ENCODE measurements around the gene OR10X1. TPM values are rescaled to one million over a fixed set of nuclear protein-coding genes. Genes with fewer than 3 reads are reported as not detected.

The OR10X1 gene
- total RNA-seq, 1 donor from 2014 or later, result not detected

DNA sequence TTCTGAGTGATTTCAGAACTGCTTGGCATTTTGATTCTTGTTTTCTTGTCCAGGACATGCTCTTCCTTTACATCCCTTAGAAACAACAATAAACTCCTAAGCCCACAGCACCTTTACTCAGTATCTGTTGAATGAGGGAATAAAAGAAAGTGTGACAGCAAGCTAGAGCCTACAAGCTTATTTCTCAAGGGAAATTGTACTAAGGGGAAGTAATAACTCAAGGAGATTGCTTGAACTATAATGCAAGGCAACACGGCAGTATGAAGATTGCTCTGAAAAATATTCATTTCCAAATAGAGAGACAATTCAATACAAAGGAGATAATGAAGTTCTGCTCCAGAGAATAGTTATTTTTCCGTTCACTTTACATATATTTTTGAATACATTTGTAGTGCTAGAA, 15.8 kb downstream of the OR10X1 start:
- Histone ChIP-seq H3K36me3 (ENCODE audit: control insufficient read depth, insufficient read depth, low read length) (no peaks in the 10 kb centered on the region), H3K4me3 (ENCODE audit: low read depth, low read length) (no peak overlapping the region), H3K27me3 (ENCODE audit: control insufficient read depth, insufficient read depth, low read length) (no peaks in the 10 kb centered on the region)
- DNase-seq (ENCODE audit: low read depth) (no peak), FAIRE-seq (no peak)
- TF ChIP-seq, protein P1, sequence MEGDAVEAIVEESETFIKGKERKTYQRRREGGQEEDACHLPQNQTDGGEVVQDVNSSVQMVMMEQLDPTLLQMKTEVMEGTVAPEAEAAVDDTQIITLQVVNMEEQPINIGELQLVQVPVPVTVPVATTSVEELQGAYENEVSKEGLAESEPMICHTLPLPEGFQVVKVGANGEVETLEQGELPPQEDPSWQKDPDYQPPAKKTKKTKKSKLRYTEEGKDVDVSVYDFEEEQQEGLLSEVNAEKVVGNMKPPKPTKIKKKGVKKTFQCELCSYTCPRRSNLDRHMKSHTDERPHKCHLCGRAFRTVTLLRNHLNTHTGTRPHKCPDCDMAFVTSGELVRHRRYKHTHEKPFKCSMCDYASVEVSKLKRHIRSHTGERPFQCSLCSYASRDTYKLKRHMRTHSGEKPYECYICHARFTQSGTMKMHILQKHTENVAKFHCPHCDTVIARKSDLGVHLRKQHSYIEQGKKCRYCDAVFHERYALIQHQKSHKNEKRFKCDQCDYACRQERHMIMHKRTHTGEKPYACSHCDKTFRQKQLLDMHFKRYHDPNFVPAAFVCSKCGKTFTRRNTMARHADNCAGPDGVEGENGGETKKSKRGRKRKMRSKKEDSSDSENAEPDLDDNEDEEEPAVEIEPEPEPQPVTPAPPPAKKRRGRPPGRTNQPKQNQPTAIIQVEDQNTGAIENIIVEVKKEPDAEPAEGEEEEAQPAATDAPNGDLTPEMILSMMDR (IDR thresholded peaks at IDR 0.05; ENCODE audit: insufficient read depth, low read length, severe bottlenecking), result no peak

DNA sequence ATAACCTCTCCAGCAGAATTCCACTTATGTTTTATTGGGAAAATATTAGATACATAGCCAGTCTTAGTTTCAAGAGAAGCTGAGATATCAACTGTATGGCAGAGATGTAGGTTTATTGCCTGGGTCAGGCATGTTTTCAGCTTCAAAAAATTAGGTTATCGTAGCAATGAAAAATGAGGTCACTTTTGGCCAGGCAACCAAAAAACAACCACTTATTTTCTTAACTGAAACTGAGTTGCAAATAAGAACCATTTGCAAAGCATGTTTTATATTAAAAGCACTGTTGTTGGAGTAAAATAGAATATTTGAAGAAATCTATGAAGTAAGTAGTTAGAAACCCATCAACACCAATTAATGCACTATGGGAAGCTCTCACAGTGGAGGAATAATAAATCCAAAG, 20.0 kb downstream of the OR10X1 start:
- H3K4me3 ChIP-seq (ENCODE audit: low read depth, low read length), result no peak overlapping the region
- no peaks in the 10 kb centered on the region for H3K27me3 ChIP-seq (ENCODE audit: control insufficient read depth, insufficient read depth, low read length)
- no peak for FAIRE-seq
- no peak for DNase-seq (ENCODE audit: low read depth)
- no peaks in the 10 kb centered on the region for H3K36me3 ChIP-seq (ENCODE audit: control insufficient read depth, insufficient read depth, low read length)
- TF ChIP-seq, protein P1 (IDR thresholded peaks at IDR 0.05; ENCODE audit: insufficient read depth, low read length, severe bottlenecking), result no peak

DNA sequence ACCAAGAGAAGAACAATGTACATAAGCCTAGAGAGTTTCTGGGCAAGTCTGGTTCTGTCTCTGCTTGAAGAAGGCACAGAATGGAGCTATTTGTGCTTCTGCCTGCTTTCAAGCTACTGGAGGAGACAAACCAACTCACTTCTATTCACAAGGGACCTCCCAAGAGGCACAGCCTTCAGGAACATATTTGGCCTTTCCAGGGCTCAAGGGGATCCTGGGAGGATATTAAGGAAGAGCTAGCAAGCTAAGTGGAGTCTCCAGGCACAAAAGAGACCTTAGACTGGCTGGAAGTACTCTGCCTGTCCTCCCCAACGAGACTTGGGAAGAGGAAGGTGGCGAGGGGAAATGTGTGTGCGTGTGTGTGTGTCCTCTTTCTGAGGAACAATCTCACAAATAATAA, 25.3 kb downstream of the OR10X1 start, which contains the start of gene OR6Y1:
TSS of gene OR6Y1 (minus strand) at position 54 of the 400 bp plus-strand sequence. CDS start 6,300 bp downstream, outside the sequence.
- DNase-seq (ENCODE audit: low read depth) (no peak), FAIRE-seq (no peak)
- Histone ChIP-seq H3K36me3 (ENCODE audit: control insufficient read depth, insufficient read depth, low read length) (no peaks in the 10 kb centered on the region), H3K27me3 (ENCODE audit: control insufficient read depth, insufficient read depth, low read length) (no peaks in the 10 kb centered on the region), H3K4me3 (ENCODE audit: low read depth, low read length) (no peak within 1 kb of the TSS)
- TF ChIP-seq, protein P1 (IDR thresholded peaks at IDR 0.05; ENCODE audit: insufficient read depth, low read length, severe bottlenecking), result no peak

DNA sequence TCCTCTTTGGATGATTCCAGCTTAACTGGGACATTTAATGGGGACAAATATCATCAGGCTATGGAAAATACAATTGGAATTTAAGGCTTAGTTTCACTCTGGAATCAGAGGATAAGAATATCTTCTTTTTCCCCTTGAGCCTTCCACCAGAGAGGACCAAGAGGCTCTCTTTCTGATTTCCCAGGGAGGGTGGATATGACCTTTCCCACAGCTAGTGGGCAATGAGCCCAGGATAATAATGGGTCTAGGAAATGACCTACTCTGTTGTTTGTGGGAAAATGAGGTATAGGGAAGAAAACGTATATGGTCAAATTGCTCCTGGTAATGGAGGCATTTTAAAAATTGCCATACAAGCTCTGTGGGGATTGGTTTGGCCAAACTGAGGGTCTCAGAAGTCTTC, 27.4 kb downstream of the OR10X1 start:
- TF ChIP-seq, protein P1 (IDR thresholded peaks at IDR 0.05; ENCODE audit: insufficient read depth, low read length, severe bottlenecking), result no peak
- FAIRE-seq, result no peak
- Histone ChIP-seq H3K36me3 (ENCODE audit: control insufficient read depth, insufficient read depth, low read length) (no peaks in the 10 kb centered on the region), H3K27me3 (ENCODE audit: control insufficient read depth, insufficient read depth, low read length) (no peaks in the 10 kb centered on the region), H3K4me3 (ENCODE audit: low read depth, low read length) (no peak overlapping the region)
- no peak for DNase-seq (ENCODE audit: low read depth)

DNA sequence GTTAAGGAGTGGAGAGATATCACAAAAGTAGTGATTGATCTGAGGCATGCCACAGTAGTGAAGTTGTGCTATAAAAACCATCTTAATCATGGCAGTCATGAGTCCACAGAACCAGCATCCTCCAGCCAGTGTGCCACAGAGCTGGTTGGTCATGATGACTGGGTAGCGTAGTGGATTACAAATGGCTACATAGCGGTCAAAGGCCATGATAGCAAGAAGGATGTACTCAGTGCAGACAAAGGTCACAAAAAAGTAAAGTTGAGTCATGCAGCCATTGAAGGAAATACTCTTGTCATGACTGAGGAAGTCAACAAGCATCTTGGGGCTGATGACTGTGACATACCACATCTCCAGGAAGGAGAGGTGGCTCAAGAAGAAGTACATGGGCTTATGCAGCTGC, 32.2 kb downstream of the OR10X1 start:
- Histone ChIP-seq H3K27me3 (ENCODE audit: control insufficient read depth, insufficient read depth, low read length) (no peaks in the 10 kb centered on the region), H3K4me3 (ENCODE audit: low read depth, low read length) (no peak overlapping the region), H3K36me3 (ENCODE audit: control insufficient read depth, insufficient read depth, low read length) (no peaks in the 10 kb centered on the region)
- FAIRE-seq, result no peak
- TF ChIP-seq, protein P1 (IDR thresholded peaks at IDR 0.05; ENCODE audit: insufficient read depth, low read length, severe bottlenecking), result no peak
- DNase-seq (ENCODE audit: low read depth), result no peak

DNA sequence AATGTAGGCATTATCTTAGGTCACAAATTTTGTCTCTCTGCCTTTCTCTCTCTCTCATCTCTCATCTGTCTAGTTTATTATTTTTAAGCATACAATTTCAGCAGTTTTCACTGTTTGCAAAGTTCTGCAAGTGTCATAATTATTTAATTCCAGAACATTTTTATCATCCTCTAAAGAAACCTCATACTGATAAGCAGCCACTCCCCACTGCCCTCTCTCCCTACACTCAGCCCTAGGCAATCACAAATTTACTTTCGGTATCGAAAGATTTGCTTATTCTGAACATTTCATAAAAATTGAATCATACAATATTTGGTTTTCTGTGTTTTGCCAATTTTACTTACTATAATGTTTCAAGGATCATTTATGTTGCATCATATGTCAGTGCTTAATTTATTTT, 42.1 kb downstream of the OR10X1 start:
- no peak for FAIRE-seq

More for the DNA sequence above, 42.1 kb downstream of the OR10X1 start:
- DNase-seq (ENCODE audit: low read depth), result no peak
- Histone ChIP-seq H3K27me3 (ENCODE audit: control insufficient read depth, insufficient read depth, low read length) (no peaks in the 10 kb centered on the region), H3K4me3 (ENCODE audit: low read depth, low read length) (no peak overlapping the region), H3K36me3 (ENCODE audit: control insufficient read depth, insufficient read depth, low read length) (no peaks in the 10 kb centered on the region)
- TF ChIP-seq, protein P1 (IDR thresholded peaks at IDR 0.05; ENCODE audit: insufficient read depth, low read length, severe bottlenecking), result no peak
